Smooth muscle cell (in vitro differentiated cells): Measurements from ENCODE around the gene CCL17. TPM values are rescaled to one million over a fixed set of nuclear protein-coding genes. Genes with fewer than 3 reads are reported as not detected.

ENCODE experiments used
- DNase-seq: peaks from one replicate; lab custom pipeline; 2025; ENCODE audit not compliant: unreplicated experiment; lab: John Stamatoyannopoulos, UW
- H2AFZ ChIP-seq: fragments of 200-600 bp; sonication (generic); 2 replicates; pipeline ENCODE4 v1.6.0; 2016; ENCODE audit warnings: antibody characterized with exemption, low read depth, mild to moderate bottlenecking
- H3F3A ChIP-seq: fragments of 200-600 bp; sonication (generic); 2 replicates; pipeline ENCODE4 v1.6.0; 2017; ENCODE audit warnings: antibody characterized with exemption, low read depth
- H3K27ac ChIP-seq: fragments of 200-600 bp; sonication (generic); 2 replicates; pipeline ENCODE4 v1.5.1; 2016; ENCODE audit warnings: low read depth, mild to moderate bottlenecking
- H3K27me3 ChIP-seq: fragments of 200-600 bp; sonication (generic); 2 replicates; pipeline ENCODE4 v1.6.1; 2016; ENCODE audit warnings: low read depth, mild to moderate bottlenecking
- H3K36me3 ChIP-seq: fragments of 200-600 bp; sonication (generic); 2 replicates; pipeline ENCODE4 v1.5.1; 2016; ENCODE audit warnings: low read depth
- H3K4me1 ChIP-seq: fragments of 200-600 bp; sonication (generic); 2 replicates; pipeline ENCODE4 v1.5.1; 2016; ENCODE audit warnings: low read depth
- H3K4me2 ChIP-seq: fragments of 200-600 bp; sonication (generic); 2 replicates; pipeline ENCODE4 v1.6.0; 2016; ENCODE audit warnings: mild to moderate bottlenecking
- H3K4me3 ChIP-seq: fragments of 200-600 bp; sonication (generic); 2 replicates; pipeline ENCODE4 v1.5.1; 2016; ENCODE audit warnings: mild to moderate bottlenecking
- H3K79me2 ChIP-seq: fragments of 200-600 bp; sonication (generic); 2 replicates; pipeline ENCODE4 v1.6.0; 2016; ENCODE audit warnings: low read depth, mild to moderate bottlenecking
- H3K9ac ChIP-seq: fragments of 200-600 bp; sonication (generic); 2 replicates; pipeline ENCODE4 v1.6.0; 2016; ENCODE audit warnings: low read depth
- H3K9me3 ChIP-seq: fragments of 200-600 bp; sonication (generic); replicated peaks from 2 replicates; pipeline ENCODE4 v1.5.1; 2016; ENCODE audit warnings: low read depth
- H4K20me1 ChIP-seq: fragments of 200-600 bp; sonication (generic); 2 replicates; pipeline ENCODE4 v1.6.0; 2016; ENCODE audit warnings: low read depth
- CTCF ChIP-seq: fragments of 200-600 bp; sonication (generic); IDR thresholded peaks from 2 replicates; pipeline ENCODE4 v1.5.1; 2017; ENCODE audit warnings: borderline replicate concordance, mild to moderate bottlenecking, antibody characterized with exemption; ENCODE audit not compliant: insufficient read depth, poor library complexity, severe bottlenecking
- WGBS: methylation state at CpG from one replicate; pipeline ENCODE4 v1.1.7; 2016; ENCODE audit warnings: low lambda C conversion rate; 5-methylcytosine and 5-hydroxymethylcytosine counted together
- polyA plus RNA-seq: library from polyadenylated mRNA; unstranded; fragments of >200 nt; fragmentation: Nextera tagmentation; extraction: Ambion mirVana; gene quantifications from 2 replicates; pipeline ENCODE4 v1.2.1, GENCODE V29; 2016
- total RNA-seq: library from RNA; depleted of rRNA; stranded (reverse); fragments of >200 nt; gene quantifications from 2 replicates; pipeline ENCODE4 v1.2.3, GENCODE V29; 2014

Gene CCL17
- total and polyA plus RNA-seq, 2 experiments from 2014 or later: not detected

DNA sequence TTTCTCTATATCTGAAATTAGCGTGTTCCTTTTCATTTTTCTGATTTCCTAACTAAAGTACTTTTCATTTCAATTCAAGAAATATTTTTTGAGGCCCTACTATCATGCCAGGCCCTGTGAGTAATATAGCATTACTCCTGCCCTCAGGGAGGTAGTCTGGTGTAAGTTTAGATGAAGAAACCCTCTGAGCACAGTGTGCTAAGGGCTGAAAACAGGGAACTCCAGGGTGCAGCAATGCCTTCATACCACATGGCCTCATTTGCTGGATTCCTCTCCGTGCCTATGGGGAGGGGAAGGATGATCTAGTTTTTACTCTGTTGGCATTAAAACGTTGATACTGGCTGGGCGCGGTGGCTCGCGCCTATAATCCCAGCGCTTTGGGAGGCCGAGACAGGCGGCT, 47.5 kb downstream of the CCL17 start:
- DNase-seq: no peak
- Histone ChIP-seq H3K79me2 (peaks cover 18% of the 10 kb centered on the region), H3K9ac (no peak overlapping the region), H2AFZ (no peak overlapping the region), H3K4me1 (no peaks in the 10 kb centered on the region), H3K36me3 (peaks cover 10% of the 10 kb centered on the region), H3K27me3 (no peaks in the 10 kb centered on the region), H3K27ac (no peak overlapping the region), H4K20me1 (no peaks in the 10 kb centered on the region), H3K9me3 (no peaks in the 10 kb centered on the region), H3F3A (no peaks in the 10 kb centered on the region), H3K4me3 (no peak overlapping the region), H3K4me2 (no peak overlapping the region)
- 97% methylated on average over 10 of the region's 10 CpGs for WGBS
- no peak for TF ChIP-seq CTCF

DNA sequence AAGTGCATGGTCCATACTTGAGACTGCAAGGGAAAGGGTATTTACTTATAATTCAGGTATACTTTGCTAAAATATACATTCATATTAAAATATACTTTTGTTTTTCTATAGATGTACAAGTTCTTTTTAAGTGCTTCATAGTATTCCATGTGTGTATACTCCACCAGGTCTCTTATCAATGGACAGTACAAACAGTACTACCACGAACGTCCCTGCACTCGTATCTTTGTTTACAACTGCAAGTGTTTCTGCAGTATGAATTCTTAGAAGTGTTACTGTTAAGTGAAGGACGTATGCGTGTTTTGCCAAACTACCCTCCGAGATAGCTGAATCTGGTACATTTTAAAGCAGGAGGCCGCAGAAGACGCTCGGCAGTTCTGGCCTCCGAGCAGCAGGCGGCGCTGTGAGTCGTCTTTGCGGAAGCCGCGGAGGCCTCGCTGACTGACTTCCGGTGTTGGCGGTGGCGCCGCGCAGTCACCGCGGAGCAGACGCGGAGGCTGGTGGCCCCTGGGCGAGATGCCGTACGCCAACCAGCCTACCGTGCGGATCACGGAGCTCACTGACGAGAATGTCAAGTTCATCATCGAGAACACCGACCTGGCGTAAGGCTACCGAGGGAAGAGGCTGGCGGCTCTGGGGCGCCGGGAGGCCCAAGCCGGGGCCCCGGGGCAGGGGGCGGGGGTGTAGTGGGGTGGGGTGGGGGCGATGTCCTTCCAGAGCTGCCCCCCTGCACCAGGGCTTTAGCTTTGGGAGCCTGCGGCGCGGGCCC, 57.8 kb downstream of the CCL17 start, which contains the start of gene POLR2C:
POLR2C (plus strand) TSS at position 471 of the 769 bp plus-strand sequence; CDS start at position 517, 46 bp downstream.
- Histone ChIP-seq H4K20me1 (peaks cover 30% of the 10 kb centered on the region), H3K4me2 (peak within 1 kb of the TSS; percentile 100), H3K4me3 (peak within 1 kb of the TSS; percentile 93), H3K36me3 (peaks cover 7% of the 10 kb centered on the region), H3K27me3 (no peaks in the 10 kb centered on the region), H3K4me1 (peaks cover 7% of the 10 kb centered on the region), H3F3A (peaks cover 2% of the 10 kb centered on the region), H3K79me2 (peaks cover 42% of the 10 kb centered on the region), H2AFZ (peak within 1 kb of the TSS; percentile 70), H3K9ac (peak within 1 kb of the TSS; percentile 93), H3K27ac (peak within 1 kb of the TSS; percentile 35), H3K9me3 (no peaks in the 10 kb centered on the region)
- peak; percentile 96 for TF ChIP-seq CTCF
- peak; percentile 55 for DNase-seq
- 3% methylated on average over 40 of the region's 47 CpGs for WGBS

DNA sequence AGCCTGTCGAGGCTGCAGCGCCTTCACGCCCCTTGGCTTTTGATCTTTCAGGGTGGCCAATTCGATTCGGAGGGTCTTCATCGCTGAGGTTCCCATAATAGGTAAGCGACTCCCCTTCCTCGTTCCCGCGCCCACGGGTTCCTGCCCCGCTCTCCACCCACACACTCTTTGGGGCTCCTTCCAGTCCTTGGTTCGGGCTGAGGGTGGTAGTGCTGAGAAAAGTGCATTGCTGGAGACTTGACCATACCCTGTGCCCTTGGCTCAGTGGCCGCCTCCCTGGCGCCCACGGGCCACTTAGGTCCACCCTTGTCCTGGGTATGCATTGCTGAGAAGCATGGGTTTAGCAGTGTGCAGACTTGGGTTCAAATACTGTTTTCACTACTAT, 58.4 kb downstream of the CCL17 start:
- Histone ChIP-seq H3K4me3 (peak overlapping the region; percentile 93), H3K4me1 (peaks cover 7% of the 10 kb centered on the region), H3K36me3 (peaks cover 10% of the 10 kb centered on the region), H3K4me2 (peak overlapping the region; percentile 100), H2AFZ (no peak overlapping the region), H3K9ac (peak overlapping the region; percentile 93), H4K20me1 (peaks cover 36% of the 10 kb centered on the region), H3K9me3 (no peaks in the 10 kb centered on the region), H3K79me2 (peaks cover 48% of the 10 kb centered on the region), H3K27me3 (no peaks in the 10 kb centered on the region), H3F3A (peaks cover 6% of the 10 kb centered on the region), H3K27ac (peak overlapping the region; percentile 35)
- no peak for TF ChIP-seq CTCF
- 2% methylated on average over 16 of the region's 16 CpGs for WGBS
- DNase-seq: no peak
